GM12891 (cell line): Measurements from ENCODE around the gene HDAC4.

Source experiments
- PAX5 ChIP-seq: IDR thresholded peaks from 2 replicates; pipeline ENCODE4 v1.6.1; 2011; ENCODE audit warnings: low read length, moderate library complexity, mild to moderate bottlenecking; ENCODE audit not compliant: insufficient read depth, severe bottlenecking
- POLR2A ChIP-seq: IDR thresholded peaks from 2 replicates; pipeline ENCODE4 v1.6.1; 2011; ENCODE audit warnings: low read depth, low read length, control low read depth
- POLR2AphosphoS5 ChIP-seq: IDR thresholded peaks from 2 replicates; pipeline ENCODE4 v1.6.1; 2011; ENCODE audit warnings: low read depth, low read length, control low read depth
- SPI1 ChIP-seq: IDR thresholded peaks from 2 replicates; pipeline ENCODE4 v1.6.1; 2011; ENCODE audit warnings: low read depth, low read length, control low read depth
- TAF1 ChIP-seq: IDR thresholded peaks from 2 replicates; pipeline ENCODE4 v1.6.1; 2011; ENCODE audit warnings: low read depth, low read length, control low read depth

DNA sequence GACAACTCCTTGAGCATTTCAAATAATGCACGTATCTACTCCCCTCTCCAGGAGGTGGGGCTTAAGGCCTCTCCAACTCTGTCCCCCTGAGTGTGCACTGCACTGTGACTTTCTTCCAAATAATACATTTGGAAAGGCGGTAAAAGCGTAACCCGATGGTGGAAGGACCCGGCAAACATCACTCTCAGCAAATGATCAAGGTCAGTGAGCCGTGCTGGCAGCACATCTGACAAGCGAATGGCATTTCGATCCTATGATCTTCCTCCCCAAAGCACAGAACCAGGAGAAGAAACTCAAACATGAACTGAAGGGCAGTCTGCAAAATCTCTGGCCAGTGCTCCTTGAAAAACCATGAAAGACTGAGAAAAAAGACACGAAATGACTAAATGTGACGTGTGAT, 344.2 kb downstream of the HDAC4 start:
- TF ChIP-seq POLR2AphosphoS5 (no peak), POLR2A (no peak), TAF1 (no peak), PAX5 (no peak), SPI1 (no peak)
